Testis (tissue), 3 donors: ENCODE results near the gene ADPRM. TPM values are rescaled to one million over a fixed set of nuclear protein-coding genes. Genes with fewer than 3 reads are reported as not detected.

Experiments used
- DNase-seq: peaks from one replicate; pipeline ENCODE4 v3.0.0-alpha.2; 2019
- H3K27ac ChIP-seq, 2 donors: fragments of 200-600 bp; sonication (generic); one replicate each; pipeline ENCODE4 v1.5.1; 2019
- H3K27me3 ChIP-seq: fragments of 200-600 bp; sonication (generic); one replicate; pipeline ENCODE4 v1.5.1; 2019
- H3K36me3 ChIP-seq: fragments of 200-600 bp; sonication (generic); one replicate; pipeline ENCODE4 v1.5.1; 2017; ENCODE audit warnings: low read depth; ENCODE audit errors: missing control alignments
- H3K4me1 ChIP-seq: fragments of 200-600 bp; sonication (generic); one replicate; pipeline ENCODE4 v1.5.1; 2019
- H3K4me3 ChIP-seq, 2 donors: fragments of 200-600 bp; sonication (generic); one replicate each; pipeline ENCODE4 v1.5.1; 2017 to 2019
- H3K9me3 ChIP-seq: fragments of 200-600 bp; sonication (generic); one replicate; pipeline ENCODE4 v1.5.1; 2017
- POLR2A ChIP-seq: fragments of 450-650 bp; IDR thresholded peaks from one replicate; pipeline ENCODE4 v1.6.1; 2017; ENCODE audit warnings: antibody characterized with exemption, mild to moderate bottlenecking, moderate library complexity
- WGBS, 2 donors: methylation state at CpG; one replicate each; pipeline ENCODE4 v1.1.5; 2018; 5-methylcytosine and 5-hydroxymethylcytosine counted together
- intact Hi-C: fragments of 100-400 bp; cut with DNase I; formaldehyde crosslinking; loops from one replicate; pipeline ENCODE4 v1.15.1; 2023; ENCODE audit warnings: low total_unique reads
- polyA plus RNA-seq: library from polyadenylated mRNA; stranded (reverse); fragments of 350-450 nt; fragmentation: Illumina TruSeq; extraction: RNeasy Lipid Tissue Mini Kit (QIAGEN cat#74804); gene quantifications from one replicate; pipeline ENCODE4 v1.2.3, GENCODE V29; 2014; ENCODE audit warnings: low read depth, low replicate concordance; ENCODE audit not compliant: insufficient read depth
- total RNA-seq, 2 donors: library from RNA; depleted of rRNA; stranded (reverse); fragments of >200 nt; gene quantifications; one replicate each; pipeline ENCODE4 v1.2.3, GENCODE V29; 2016
- TF ChIP-seq, protein P1 (sequence below), 3 experiments: fragments of 450-650 bp in 2 of 3; fragments of 200-600 bp in 1 of 3; sonication (generic) in 1 of 3; IDR thresholded peaks; one replicate each; pipeline ENCODE4 v1.5.1; 2016 to 2019; ENCODE audit warnings: antibody characterized with exemption in 3 of 3, mild to moderate bottlenecking in 2 of 3, moderate library complexity in 1 of 3

The ADPRM gene
- total and polyA plus RNA-seq, 3 donors from 2014 or later = 8.0 to 13.8 (median 9.0) TPM

- Histone ChIP-seq H3K4me3 (no peak overlapping the region), H3K9me3 (no peaks in the 10 kb centered on the region), H3K27ac (no peak overlapping the region), H3K27me3 (no peaks in the 10 kb centered on the region), H3K36me3 (no peaks in the 10 kb centered on the region), H3K4me1 (no peaks in the 10 kb centered on the region)
- intact Hi-C loops = no loop called here
- no peak for DNase-seq
- TF ChIP-seq, protein P1, sequence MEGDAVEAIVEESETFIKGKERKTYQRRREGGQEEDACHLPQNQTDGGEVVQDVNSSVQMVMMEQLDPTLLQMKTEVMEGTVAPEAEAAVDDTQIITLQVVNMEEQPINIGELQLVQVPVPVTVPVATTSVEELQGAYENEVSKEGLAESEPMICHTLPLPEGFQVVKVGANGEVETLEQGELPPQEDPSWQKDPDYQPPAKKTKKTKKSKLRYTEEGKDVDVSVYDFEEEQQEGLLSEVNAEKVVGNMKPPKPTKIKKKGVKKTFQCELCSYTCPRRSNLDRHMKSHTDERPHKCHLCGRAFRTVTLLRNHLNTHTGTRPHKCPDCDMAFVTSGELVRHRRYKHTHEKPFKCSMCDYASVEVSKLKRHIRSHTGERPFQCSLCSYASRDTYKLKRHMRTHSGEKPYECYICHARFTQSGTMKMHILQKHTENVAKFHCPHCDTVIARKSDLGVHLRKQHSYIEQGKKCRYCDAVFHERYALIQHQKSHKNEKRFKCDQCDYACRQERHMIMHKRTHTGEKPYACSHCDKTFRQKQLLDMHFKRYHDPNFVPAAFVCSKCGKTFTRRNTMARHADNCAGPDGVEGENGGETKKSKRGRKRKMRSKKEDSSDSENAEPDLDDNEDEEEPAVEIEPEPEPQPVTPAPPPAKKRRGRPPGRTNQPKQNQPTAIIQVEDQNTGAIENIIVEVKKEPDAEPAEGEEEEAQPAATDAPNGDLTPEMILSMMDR (IDR thresholded peaks at IDR 0.05) = no peak
- TF ChIP-seq POLR2A = no peak
- 83 to 97% methylated on average over 4 of the region's 4 CpGs for WGBS, 2 donors
Observed at GRCh38 chr17:10750210-10750609, 52.8 kb downstream of the ADPRM start.

DNA sequence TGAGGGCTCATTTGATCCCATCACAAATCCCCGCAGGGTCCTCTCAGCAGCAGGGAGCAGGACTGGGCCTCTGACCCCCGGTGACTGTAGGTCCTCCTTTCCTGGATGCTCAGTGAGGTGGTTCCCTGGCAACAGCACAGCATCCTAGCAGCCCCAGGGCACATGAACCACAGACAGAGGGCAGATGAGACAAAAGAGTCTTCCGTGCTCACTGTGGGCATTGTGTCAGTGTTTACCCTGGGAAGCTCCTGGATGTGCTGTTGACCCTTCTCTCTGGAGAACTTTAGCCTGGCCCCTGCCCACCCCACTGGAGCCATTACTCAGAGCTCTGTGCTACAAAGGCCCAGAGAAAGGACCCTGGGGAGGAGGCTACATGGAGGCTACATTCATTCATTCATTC is 54.2 kb downstream of the ADPRM start:
- Histone ChIP-seq H3K27me3 (no peaks in the 10 kb centered on the region), H3K27ac (no peak overlapping the region), H3K36me3 (no peaks in the 10 kb centered on the region), H3K9me3 (no peaks in the 10 kb centered on the region), H3K4me1 (peaks cover 4% of the 10 kb centered on the region), H3K4me3 (no peak overlapping the region)
- WGBS, 2 donors = 79 to 89% methylated on average over 3 of the region's 3 CpGs
- TF ChIP-seq, protein P1 (IDR thresholded peaks at IDR 0.05) = no peak
- no peak for TF ChIP-seq POLR2A
- intact Hi-C loops = no loop called here
- DNase-seq = no peak

DNA sequence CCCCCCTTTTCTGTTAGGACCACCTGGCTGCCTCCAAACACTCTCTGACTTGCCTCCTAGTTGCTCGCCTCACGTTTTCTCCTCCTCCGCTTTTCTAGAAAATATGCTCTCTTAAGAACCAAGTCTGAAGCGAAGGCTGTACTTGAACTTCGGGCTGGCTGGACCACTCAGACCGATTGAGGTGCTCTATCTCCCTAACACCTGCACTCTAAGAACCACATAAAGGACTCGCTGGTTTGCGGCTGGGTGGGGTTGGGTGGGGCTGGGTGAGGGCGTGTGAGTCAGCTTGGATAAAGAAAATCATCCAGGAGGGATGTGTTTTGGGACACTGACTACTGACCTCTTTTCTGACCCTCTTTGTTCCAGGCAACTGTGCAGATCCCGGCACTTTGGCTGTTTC is 55.3 kb downstream of the ADPRM start:
- Histone ChIP-seq H3K4me1 (peaks cover 4% of the 10 kb centered on the region), H3K27me3 (no peaks in the 10 kb centered on the region), H3K27ac (no peak overlapping the region), H3K36me3 (no peaks in the 10 kb centered on the region), H3K9me3 (no peaks in the 10 kb centered on the region), H3K4me3 (no peak overlapping the region)
- DNase-seq = no peak
- 88 to 93% methylated on average over 8 to 10 of the region's 10 CpGs for WGBS, 2 donors
- TF ChIP-seq, protein P1 (IDR thresholded peaks at IDR 0.05) = no peak
- TF ChIP-seq POLR2A = no peak
- intact Hi-C loops = no loop called here

GRCh38 chr17:10754109-10754508 is 56.7 kb downstream of the ADPRM start:
- intact Hi-C loops = no loop called here
- Histone ChIP-seq H3K9me3 (no peaks in the 10 kb centered on the region), H3K4me3 (no peak overlapping the region), H3K27me3 (no peaks in the 10 kb centered on the region), H3K27ac (no peak overlapping the region), H3K36me3 (no peaks in the 10 kb centered on the region), H3K4me1 (peaks cover 4% of the 10 kb centered on the region)
- TF ChIP-seq, protein P1 (IDR thresholded peaks at IDR 0.05) = no peak
- no peak for TF ChIP-seq POLR2A
- DNase-seq = peak; percentile 67
- 79 to 88% methylated on average over 2 of the region's 2 CpGs for WGBS, 2 donors

GRCh38 chr17:10754861-10755591 is 57.6 kb downstream of the ADPRM start:
- Histone ChIP-seq H3K27ac (no peak overlapping the region), H3K4me1 (peaks cover 4% of the 10 kb centered on the region), H3K4me3 (no peak overlapping the region), H3K27me3 (no peaks in the 10 kb centered on the region), H3K9me3 (no peaks in the 10 kb centered on the region), H3K36me3 (no peaks in the 10 kb centered on the region)
- intact Hi-C loops = no loop called here
- TF ChIP-seq, protein P1 (IDR thresholded peaks at IDR 0.05) = no peak
- TF ChIP-seq POLR2A = no peak
- WGBS, 2 donors = 50 to 67% methylated on average over 14 of the region's 14 CpGs
- no peak for DNase-seq
